GM21381 (cell line): ENCODE data around the gene CROCC.
A peak's percentile ranks its signal among the peaks of the same experiment; 100 is the strongest.
"Not testable (repeated sequence)": the region's sequence is repeated elsewhere in the genome, so short reads cannot be mapped to it uniquely, and the experiment has no call there.

Experiments used
- ATAC-seq: cut with Tn5 transposase; IDR thresholded peaks from one replicate; pipeline ENCODE4 v1.9.1; 2021; ENCODE audit warnings: mild to moderate bottlenecking, moderate library complexity; ENCODE audit not compliant: unreplicated experiment

CROCC gene

DNA sequence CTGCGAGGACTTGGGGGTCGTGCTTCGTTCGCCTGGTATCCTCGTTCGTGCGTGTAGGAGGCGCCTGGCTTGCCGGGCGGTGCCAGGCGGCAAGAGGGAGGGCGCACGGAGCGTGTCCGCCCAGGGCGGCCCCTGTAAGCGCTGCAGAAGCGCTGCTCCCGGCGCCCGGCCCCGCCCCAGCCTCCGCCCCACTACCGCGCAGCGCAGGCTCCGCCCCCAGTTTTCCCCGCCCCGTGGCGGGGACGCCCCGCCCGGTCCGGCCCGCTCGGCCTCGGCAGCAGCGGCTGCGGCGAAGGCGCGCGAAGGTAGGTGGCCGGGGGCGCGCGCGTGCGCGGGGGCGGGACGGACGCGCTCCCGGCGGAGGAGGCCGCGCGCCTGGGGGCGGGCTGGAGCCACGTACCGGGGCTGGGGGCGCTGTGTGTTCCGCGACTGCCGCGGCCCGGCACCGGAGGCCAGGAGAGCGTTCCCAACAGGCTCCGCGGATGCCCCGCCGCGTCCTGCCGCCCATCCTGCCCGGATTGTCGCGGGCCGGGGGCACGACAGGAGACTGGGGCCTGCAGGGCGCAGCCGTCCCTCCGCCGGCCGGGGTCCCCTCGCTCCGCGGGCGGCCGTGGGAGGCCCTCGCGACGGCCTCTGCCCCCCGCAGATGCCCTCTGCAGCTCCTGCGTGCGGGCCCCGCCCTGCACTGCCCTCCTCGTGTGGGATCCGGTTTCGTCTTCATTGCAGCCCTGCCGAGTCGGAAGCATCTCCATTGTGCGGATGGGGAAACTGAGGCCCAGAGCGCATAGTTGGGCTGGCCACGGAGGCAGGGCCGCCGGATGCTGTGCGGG is 7.7 kb upstream of the CROCC start:
- peak; percentile 88 for ATAC-seq

DNA sequence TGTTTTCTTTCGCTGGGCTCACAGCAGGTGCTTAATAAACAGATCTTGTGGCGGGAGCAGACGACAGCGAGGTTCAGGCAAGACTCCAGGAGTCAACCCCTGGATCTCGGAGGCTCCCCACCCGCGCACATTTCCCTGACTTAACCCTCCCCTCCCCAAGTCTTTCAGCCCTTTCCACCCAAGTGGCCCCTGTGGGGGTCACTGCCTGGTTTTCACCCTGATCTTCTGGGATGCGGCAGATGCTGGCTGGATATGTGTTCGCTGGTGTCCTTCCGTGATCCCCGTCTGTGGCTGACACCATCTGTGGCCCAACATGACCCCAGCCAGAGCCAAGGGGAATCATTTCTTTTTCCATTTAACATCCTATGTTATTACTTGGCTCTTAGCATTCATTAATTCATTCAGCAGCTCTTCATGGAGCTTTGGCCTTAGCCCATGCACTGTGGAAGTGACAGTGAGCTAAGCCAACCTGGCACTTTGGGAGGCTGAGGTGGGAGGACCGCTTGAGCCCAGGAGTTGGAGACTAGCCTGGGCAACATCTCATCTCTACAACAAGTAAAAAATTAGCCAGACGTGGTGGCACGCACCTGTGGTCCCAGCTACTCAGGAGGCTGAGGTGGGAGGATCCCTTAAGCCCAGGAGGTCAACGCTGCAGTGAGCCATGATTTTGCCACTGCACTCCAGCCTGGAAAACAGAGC is 6.7 kb upstream of the CROCC start:
- ATAC-seq = not testable (repeated sequence)

DNA sequence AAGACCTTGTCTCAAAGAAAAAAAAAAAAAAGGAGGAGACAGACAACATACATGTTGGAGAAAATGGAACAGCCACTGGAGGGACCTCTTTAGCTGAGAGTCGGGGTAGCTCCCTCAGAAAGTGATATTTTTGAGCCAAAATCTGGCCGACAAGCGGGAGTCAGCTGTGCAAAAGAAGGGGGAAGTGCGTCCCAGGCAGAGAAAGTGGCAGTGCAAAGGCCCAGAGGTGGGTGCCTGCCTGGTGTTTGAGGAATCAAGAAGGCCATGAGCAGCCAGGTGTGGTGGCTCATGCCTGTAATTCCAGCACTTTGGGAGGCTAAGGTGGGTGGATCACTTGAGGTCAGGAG is 6.1 kb upstream of the CROCC start:
- no peak for ATAC-seq

DNA sequence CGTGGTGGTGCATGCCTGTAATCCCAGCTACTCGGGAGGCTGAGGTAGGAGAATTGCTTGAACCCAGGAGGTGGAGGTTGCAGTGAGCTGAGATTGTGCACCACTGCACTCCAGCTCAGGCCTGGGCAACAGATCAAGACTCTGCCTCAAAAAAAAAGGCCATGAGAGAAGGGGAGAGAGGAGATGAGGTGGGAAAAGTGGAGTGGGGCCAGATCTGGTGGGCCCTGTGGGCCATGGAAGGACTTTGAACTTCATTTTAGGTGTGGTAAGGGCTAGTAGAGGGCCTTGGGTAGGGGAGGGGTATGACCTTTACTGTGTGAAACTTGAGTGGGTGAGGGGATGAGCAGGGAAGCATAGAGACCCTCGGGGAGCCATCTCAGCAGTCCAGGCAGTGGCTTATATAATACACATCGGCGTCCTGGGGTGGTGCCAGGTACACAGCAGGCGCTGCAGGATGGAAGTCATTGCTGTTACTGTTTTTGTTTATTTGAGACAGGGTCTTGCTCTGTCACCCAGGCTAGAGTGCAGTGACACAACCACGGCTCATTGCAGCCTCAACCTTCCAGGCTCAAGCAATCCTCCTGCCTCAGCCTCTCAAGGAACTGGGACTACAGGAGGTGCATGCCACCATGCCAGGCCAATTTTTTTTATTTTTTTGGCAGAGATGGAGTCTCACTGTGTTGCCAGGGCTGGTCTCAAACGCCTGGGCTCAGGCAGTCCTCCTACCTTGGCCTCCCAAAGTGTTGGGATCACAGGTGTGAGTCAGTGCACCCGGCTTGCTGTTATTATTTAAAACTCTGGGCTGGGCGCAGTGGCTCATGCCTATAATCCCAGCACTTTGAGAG is 5.5 kb upstream of the CROCC start:
- ATAC-seq = not testable (repeated sequence)

DNA sequence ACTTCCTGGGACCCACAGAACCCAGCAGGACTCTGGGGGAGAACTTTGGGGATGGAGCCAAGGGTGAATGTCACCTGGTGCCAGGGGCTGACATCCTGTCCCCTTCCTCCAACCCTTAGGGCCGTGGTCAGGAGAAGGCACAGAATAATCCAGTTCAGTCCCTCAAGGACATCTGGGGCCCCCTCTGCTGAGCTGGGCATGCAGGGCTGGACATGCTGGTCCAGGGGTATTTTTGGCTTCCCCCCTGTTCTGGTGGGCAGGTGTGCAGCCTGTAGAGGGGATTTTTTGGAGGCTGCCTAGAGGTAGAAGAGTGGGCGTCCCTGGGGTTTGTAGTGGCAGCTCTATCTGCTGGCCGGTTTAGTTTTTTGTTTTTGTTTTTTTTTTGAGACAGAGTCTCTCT is 3.4 kb upstream of the CROCC start:
- ATAC-seq = no peak

DNA sequence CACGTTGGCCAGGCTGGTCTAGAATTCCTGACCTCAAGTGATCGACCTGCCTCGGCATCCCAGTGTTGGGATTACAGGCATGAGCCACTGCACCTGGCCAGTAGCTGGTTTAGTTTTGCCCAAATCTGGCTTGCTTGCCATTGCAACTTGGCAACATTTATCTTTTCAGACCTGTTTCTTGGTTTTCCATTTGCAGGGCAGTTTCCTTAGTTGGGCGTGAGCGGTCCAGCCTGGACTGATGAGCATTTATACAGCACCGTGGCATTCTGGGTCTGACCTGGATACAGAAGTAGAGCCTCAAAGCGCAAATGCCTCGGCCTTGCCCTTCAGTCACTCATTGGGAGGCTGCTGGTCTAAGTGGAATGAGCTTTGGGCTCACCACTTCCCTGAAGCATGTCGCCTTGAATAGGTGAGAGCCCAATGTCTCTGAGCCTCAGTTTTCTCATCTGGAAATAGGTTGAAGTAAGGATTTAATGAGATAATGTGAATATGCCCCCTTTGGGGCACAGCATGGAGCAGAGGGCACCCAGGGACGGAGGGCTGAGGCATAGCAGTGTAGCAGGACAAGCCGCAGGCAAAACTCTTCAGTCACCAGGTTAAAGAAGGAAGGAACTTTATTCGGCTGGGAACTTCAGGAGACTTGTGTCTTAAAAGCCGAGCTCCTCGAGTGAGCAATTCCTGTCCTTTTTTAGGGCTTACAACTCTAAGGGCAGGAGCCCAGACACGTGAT is 2.6 kb upstream of the CROCC start:
- ATAC-seq = not testable (repeated sequence)

DNA sequence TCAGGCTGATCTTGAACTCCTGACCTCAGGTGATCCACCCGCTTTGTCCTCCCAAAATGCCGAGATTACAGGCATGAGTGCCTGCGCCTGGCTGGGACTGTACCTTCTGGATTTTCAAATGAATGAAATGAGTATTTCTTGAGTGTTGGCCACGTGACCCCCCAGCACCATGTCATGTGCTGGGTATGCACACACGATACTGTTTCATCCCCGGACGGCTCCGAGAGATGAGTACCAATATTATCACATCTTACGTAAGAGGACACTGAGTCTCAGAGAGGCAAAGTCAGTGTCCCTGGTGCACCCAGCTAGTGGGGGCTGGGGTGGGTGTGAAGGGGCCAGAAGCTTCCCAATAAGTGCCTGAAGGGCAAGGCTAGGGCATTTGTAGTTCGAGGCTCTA is 780 bp upstream of the CROCC start:
- ATAC-seq = no peak

DNA sequence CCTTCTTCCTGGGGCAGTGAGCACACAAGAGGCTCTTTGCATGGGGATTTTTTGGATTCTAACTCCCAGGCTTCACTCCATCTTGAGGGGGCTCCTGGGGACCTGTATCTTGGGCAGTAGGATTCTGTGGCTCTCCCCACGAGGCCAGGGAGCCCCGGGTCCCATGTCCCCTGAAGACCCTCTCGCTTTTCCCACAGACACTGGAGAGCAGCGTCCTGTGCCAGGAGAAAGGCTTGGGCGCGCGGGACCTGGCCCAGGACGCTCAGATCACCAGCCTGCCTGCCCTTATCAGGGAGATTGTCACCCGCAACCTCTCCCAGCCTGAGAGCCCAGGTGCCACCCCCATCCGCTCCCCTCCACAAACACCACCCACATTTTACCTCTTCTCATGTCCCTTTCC is 735 bp downstream of the CROCC start:
- ATAC-seq = no peak

DNA sequence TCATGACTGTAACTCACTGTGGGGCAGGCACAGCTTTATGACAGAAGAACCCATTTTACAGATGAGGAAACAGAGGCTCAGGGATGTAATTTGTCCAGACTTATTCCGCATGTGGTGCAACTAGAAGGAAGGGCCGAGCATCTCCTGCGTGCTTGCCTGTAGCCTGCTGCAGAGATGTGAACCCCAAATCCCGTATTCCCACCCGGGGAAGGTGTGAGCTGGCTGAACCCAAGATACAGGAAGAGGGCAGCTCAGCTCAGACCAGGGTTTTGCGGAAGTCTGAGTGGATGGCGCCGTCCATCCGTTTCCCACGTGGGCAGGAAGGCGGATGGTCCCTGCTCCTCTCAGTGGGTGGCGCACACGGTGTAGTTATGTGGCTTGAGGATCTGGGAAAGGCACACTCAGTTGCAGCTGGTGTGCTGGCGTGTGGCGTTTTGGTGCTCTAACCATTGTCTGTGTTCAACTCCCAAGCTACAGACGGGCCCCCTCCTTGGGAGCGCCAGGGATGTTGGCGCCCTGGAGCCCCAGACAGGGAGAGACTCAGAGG is 1.2 kb downstream of the CROCC start:
- ATAC-seq = no peak

DNA sequence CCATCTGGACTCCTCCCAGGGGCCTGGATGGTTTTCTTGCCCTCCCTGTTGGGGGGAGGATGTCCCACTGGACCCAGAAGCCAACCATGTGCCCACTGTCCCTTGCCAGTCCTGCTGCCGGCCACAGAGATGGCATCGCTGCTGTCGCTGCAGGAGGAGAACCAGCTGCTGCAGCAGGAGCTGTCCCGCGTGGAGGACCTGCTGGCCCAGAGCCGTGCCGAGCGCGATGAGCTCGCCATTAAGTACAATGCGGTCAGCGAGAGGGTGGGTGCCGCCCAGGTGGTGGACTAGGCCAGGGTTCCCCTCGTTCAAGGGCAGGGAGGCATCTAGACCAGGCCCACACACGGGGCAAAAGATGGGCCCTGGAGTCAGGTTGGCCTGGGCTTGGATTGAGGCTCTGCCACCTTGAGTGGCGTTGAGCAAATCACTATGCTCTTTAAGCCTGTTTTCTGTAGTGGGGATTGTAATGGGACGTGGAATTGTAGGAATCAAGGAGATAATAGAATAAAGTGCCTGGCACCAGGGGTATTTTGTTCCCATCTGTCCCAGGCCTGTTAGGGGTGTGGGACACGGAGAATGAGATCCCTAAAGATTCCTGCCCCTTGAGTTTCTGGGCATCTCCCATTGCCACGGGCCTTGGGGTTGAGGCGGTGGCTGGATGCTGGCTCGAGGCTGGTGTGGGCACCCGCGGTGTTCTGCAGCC is 2.6 kb downstream of the CROCC start:
- ATAC-seq = no peak

DNA sequence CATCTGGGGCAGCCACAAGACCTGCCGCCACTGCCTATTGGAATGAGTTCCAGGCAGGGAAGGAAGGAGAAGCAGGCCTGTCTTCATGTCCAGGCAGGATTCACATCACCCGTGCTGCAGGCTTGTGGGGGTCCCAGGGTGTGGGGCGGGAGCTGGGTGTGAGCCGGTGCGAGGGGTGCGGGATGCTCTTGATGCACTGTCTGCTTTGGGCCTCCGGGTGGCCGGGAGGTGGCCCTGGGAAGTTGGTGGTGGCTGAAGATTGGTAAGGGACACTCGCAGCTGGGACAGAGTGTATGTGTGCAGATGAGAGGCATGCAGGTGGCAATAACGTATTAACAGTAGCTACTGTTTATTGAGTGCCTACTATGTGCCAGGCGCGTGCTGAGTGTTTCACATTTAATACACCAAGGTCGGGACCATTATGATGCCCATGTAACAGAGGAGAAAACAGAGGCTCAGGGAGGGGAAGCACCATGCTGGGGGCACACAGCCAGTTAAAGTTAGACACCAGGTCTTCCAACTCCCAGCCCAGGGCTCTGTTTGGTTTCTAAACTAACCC is 3.3 kb downstream of the CROCC start:
- ATAC-seq = no peak

DNA sequence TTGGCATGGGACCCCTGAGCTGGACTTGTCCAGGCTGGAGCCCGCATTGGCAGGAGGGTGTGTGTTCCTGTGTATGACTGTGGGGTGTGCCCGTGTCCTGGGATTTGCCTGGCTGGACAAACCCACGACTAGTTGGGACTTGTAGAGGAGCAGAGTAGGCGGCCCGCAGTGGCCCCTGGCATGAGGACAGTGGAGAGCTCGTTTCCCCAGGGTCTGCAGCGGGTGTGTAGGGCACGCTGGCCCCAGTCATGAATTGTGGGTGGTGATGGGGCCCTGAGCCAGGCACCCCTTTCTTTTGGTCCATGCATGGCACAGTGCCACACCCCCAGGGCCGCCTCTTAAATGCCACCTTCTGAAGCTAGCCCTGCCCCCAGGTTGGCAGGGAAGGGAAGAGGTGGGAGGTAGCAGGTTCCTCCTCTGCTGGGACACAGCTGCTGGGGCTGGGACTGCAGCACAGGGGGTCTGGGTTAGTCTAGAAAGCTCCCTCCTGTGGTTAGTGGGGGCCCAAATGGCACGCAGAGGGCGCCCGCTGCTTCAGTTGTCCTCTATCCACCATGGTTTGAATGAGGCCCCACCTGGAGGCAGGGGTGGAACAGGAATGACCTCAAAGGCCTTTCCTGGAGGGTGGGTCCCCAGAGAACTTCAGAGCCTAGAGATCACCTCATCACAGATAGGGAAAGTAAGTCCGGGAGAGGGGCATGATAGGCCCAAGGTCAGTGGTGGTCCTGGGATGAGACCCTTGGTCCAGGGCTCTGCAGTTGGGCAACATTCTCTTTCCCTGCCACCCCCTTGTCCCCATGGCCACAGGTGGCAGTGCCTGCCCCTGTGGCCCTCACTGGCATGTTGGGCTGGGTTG is 4.1 kb downstream of the CROCC start:
- no peak for ATAC-seq

DNA sequence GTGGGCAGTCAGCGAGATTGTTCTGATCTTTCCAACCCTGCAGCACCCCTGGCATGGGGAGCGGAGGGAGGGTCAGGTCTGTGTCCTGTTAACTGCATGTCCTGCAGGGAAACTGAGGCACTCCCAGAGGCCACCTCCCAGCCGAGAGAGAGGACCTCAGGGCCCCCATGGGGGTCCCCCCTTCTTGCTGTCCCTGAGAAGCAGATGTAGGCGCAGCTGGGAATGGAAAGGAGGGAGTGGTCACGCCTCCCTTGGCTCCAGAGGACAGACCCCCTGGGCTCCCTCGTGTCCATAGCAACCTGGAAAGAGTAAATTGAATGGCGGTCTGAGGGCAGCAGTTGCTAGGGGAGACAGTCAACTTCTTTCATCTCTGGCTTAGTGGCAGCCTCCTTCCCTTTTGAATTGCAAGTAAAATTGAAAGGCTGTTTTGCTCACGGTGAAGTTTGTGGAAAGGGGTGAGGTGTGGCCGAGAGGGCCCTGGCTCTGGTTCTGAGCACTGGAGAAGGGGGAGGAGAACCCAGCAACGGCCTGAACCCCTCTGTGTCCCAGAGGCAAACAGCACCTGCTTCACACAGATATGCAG is 4.9 kb downstream of the CROCC start:
- ATAC-seq = no peak

DNA sequence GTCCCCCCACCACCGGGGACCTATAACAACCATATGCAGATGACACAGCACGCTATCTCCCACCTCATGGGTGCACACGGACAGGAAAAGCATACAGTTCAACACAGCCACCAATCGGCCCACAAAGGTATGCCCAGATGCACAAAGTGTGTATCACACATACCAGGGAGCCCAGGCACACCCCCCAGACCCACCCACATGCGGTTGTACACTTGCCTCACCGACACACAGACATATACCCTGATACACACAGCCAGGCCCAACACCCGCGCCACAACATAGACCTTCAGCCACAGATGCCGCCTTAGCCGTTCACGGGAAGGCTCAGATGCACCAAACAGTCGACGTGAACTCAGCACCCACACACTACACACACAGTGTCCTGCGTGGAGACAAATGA is 5.5 kb downstream of the CROCC start:
- no peak for ATAC-seq

DNA sequence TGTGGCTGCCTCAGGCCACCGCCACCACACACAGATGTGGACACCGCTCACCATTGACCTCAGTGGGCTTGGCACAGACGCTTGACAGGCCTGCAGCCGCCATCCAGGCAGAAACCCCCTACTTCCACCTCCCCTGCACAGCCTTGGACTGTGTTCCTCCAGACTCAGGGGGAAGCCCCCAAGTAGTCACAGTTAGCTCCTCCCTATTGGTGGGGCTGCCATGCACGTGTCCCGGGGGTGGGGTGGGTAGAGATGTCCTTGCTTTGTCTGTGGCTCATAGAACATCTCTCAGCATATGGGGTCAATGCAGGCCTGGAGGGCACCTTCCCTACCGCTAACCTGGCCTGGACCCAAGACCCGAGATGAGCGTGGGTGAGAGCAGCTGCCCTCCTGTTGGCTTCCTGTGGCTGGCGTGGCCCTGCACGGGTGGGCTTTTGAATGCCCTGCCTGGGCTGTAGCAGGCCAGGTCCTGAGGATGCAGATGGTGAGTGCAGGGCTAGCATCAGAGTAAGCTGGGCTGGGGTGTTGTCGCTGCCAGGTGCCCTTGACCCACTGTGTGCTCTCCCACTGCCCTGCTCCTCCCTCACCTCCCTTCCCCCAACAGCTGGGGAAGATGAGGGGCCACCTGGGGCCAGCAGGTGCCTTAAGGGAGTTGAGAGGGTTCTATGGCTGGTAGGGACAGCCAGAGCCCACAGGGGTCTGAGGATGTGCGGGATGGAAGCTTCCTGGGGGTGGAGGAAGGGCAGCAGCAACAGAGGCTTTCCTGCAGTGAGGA is 6.2 kb downstream of the CROCC start:
- no peak for ATAC-seq

DNA sequence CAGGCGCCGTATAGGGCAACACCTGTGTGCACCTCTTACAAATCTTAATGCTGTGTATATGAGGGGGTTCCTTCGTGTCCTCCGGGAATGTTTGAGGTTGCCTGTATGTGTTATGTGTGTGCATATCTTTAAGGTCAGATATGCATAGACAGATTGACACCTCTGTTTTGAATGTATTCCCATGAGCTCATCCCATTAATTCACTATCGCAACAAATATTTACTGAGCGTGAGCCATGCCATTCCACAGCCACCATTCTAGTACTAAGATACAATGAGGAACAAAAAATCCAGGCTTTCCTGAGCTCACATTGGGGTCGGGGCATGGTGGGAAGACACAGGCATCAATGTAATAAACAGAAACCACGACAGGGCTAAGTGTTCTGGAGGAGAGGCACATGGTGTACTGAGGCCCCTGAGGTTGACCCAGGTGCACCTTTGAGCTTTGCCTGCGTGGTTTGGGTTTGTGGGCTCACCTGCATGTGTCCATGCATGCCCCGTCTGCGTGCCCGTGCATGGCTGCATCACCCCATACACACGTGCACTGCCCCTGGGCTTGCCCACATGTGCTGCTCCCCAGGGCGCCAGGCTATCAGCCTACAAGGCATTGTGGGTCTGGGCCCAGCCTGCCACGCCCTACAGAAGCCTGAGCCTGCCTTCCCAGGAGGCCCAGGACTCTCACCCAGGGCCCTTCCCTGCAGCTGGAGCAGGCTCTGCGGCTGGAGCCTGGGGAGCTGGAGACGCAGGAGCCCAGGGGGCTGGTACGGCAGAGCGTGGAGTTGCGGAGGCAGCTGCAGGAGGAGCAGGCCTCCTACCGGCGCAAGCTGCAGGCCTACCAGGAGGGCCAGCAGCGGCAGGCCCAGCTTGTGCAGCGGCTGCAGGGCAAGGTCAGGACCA is 7.7 kb downstream of the CROCC start:
- ATAC-seq = not testable (repeated sequence)
